Measurements from ENCODE around the gene GPR55. TPM values are rescaled to one million over a fixed set of nuclear protein-coding genes. Genes with fewer than 3 reads are reported as not detected.

GPR55 gene
- total RNA-seq, 1 donor from 2014 or later, result not detected

DNA sequence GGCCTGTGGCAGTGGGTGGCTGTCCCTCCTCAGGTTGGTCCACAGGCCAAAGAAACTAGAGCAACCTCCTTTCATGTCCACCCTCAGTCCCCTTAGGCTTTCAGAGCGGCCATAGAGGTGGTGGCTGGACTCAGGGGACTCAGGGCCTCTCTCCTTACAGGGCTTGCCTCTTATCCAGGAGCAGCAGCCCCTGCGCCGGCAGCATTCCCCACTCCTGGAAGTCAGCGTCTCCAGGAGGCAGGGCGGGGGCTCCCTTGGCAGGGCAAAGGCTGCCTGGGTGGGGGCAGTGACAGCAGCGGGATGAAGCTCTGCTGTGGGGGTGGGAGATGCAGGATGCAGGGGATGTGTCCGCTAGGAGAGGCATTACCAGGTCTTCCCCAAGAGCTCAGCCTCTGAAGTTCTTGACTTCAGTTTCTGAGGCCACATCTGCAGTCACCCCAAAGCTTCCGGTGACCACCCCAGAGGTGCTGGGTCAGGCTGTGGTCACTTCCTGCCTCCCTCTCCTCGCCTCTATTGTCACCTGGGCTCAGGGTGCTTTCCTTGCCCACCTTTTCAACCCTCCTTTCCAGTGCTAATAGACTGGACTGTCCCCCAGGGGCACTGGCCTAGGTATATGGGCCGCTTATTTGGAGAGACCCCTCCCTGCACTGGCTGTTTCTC lies 8.6 kb upstream of the GPR55 start:
- H3K79me2 ChIP-seq (ENCODE audit: insufficient read depth, low read length), result no peaks in the 10 kb centered on the region
- Mint-ChIP-seq H3K36me3 (ENCODE audit: low read depth, unreplicated experiment) (no peaks in the 10 kb centered on the region), H3K4me1 (ENCODE audit: low read depth, unreplicated experiment) (peaks cover 1% of the 10 kb centered on the region), H3K27ac (ENCODE audit: unreplicated experiment) (no peak overlapping the region), H3K9me3 (ENCODE audit: unreplicated experiment) (peaks cover 12% of the 10 kb centered on the region), H3K27me3 (ENCODE audit: low read depth, unreplicated experiment) (peaks cover 27% of the 10 kb centered on the region), H3K4me3 (ENCODE audit: unreplicated experiment) (no peak overlapping the region)
- no peak overlapping the region for H3K4me2 ChIP-seq (ENCODE audit: low read length)
- H4K20me1 ChIP-seq (ENCODE audit: insufficient read depth, low read length), result no peaks in the 10 kb centered on the region
- no peak overlapping the region for H3K27ac ChIP-seq (ENCODE audit: low read depth, low read length)
- H3K9ac ChIP-seq (ENCODE audit: low read length), result no peak overlapping the region
- no peaks in the 10 kb centered on the region for H3K36me3 ChIP-seq (ENCODE audit: insufficient read depth, low read length)
- TF ChIP-seq CTCF (IDR thresholded peaks at IDR 0.05; ENCODE audit: insufficient read depth, low read depth, low read length), result no peak
- TF ChIP-seq EZH2 (IDR thresholded peaks at IDR 0.05; ENCODE audit: insufficient read depth, low read length), result no peak
- peaks cover 4% of the 10 kb centered on the region for H3K9me3 ChIP-seq (ENCODE audit: insufficient read depth, low read depth, low read length)
- no peaks in the 10 kb centered on the region for H3K4me1 ChIP-seq (ENCODE audit: insufficient read depth, low read length)
- DNase-seq (ENCODE audit: low read depth) (no peak), FAIRE-seq (no peak)
- no peaks in the 10 kb centered on the region for H3K27me3 ChIP-seq (ENCODE audit: insufficient read depth, low read length)
- H2AFZ ChIP-seq (ENCODE audit: low read depth, low read length), result no peak overlapping the region
- no peak overlapping the region for H3K4me3 ChIP-seq (ENCODE audit: insufficient read depth, low read depth, low read length)

- Histone ChIP-seq H4K20me1 (ENCODE audit: insufficient read depth, low read length) (no peaks in the 10 kb centered on the region), H2AFZ (ENCODE audit: low read depth, low read length) (no peak overlapping the region), H3K4me1 (ENCODE audit: insufficient read depth, low read length) (no peaks in the 10 kb centered on the region), H3K27ac (ENCODE audit: low read depth, low read length) (no peak overlapping the region), H3K4me2 (ENCODE audit: low read length) (no peak overlapping the region), H3K4me3 (ENCODE audit: insufficient read depth, low read depth, low read length) (no peak overlapping the region), H3K9me3 (ENCODE audit: insufficient read depth, low read depth, low read length) (peaks cover 4% of the 10 kb centered on the region), H3K27me3 (ENCODE audit: insufficient read depth, low read length) (peaks cover 2% of the 10 kb centered on the region), H3K36me3 (ENCODE audit: insufficient read depth, low read length) (no peaks in the 10 kb centered on the region), H3K9ac (ENCODE audit: low read length) (no peak overlapping the region), H3K79me2 (ENCODE audit: insufficient read depth, low read length) (no peaks in the 10 kb centered on the region)
- FAIRE-seq, result no peak
- no peak overlapping the region for H3K27ac Mint-ChIP-seq (ENCODE audit: unreplicated experiment)
- H3K4me3 Mint-ChIP-seq (ENCODE audit: unreplicated experiment), result no peak overlapping the region
- no peak for DNase-seq (ENCODE audit: low read depth)
- H3K27me3 Mint-ChIP-seq (ENCODE audit: low read depth, unreplicated experiment), result peaks cover 33% of the 10 kb centered on the region
- H3K9me3 Mint-ChIP-seq (ENCODE audit: unreplicated experiment), result peaks cover 12% of the 10 kb centered on the region
- H3K36me3 Mint-ChIP-seq (ENCODE audit: low read depth, unreplicated experiment), result no peaks in the 10 kb centered on the region
- TF ChIP-seq CTCF (IDR thresholded peaks at IDR 0.05; ENCODE audit: insufficient read depth, low read depth, low read length), result no peak
- no peak for TF ChIP-seq EZH2 (IDR thresholded peaks at IDR 0.05; ENCODE audit: insufficient read depth, low read length)
- peaks cover 1% of the 10 kb centered on the region for H3K4me1 Mint-ChIP-seq (ENCODE audit: low read depth, unreplicated experiment)
These were observed 7.8 kb upstream of the GPR55 start for GRCh38 chr2:230932556-230933511.

Data from astrocyte (in vitro differentiated cells and primary cell).